HepG2 (cell line): ENCODE results near the gene ADCY6. TPM values are rescaled to one million over a fixed set of nuclear protein-coding genes. Genes with fewer than 3 reads are reported as not detected.

Experiments
- ARHGAP35 ChIP-seq: sonication (generic); formaldehyde crosslinking; IDR thresholded peaks from 2 replicates; pipeline ENCODE4 v1.9.0; 2022; ENCODE audit warnings: mild to moderate bottlenecking, inconsistent platforms, moderate library complexity, missing genetic modification reagents, borderline replicate concordance
- CTCF ChIP-seq: sonication (generic); formaldehyde crosslinking; IDR thresholded peaks from 2 replicates; pipeline ENCODE4 v1.5.0; 2020; ENCODE audit warnings: mild to moderate bottlenecking, missing genetic modification reagents, moderate library complexity
- EP300 ChIP-seq, 3 experiments: sonication (generic) in 1 of 3; formaldehyde crosslinking in 1 of 3; IDR thresholded peaks; 2 replicates each; pipeline versions ENCODE4 v1.5.1 to v1.6.1; 2011 to 2020; ENCODE audit warnings: low read depth in 2 of 3, low read length in 2 of 3, borderline replicate concordance in 1 of 3, improper control_type of control experiment in 1 of 3, mild to moderate bottlenecking in 1 of 3, missing genetic modification reagents in 1 of 3, moderate library complexity in 1 of 3
- GABPB1 ChIP-seq: IDR thresholded peaks from 2 replicates; pipeline ENCODE4 v1.6.1; 2016; ENCODE audit warnings: mild to moderate bottlenecking, missing genetic modification reagents, moderate library complexity, missing compliant biosample characterization
- HMGA1 ChIP-seq: sonication (generic); formaldehyde crosslinking; conservative IDR thresholded peaks from 2 replicates; pipeline ENCODE4 v1.4.0; 2020; ENCODE audit warnings: missing genetic modification reagents
- HNRNPLL ChIP-seq: fragments of 200-400 bp; formaldehyde crosslinking; IDR thresholded peaks from 2 replicates; pipeline ENCODE4 v1.6.1; 2017; ENCODE audit warnings: mild to moderate bottlenecking, low read depth, low read length; ENCODE audit not compliant: poor library complexity, severe bottlenecking
- HOXA5 ChIP-seq: sonication (generic); formaldehyde crosslinking; IDR thresholded peaks from 2 replicates; pipeline ENCODE4 v1.4.0; 2020; ENCODE audit warnings: missing genetic modification reagents
- ISL2 ChIP-seq: sonication (generic); formaldehyde crosslinking; IDR thresholded peaks from 2 replicates; pipeline ENCODE4 v1.5.0; 2020; ENCODE audit warnings: missing genetic modification reagents
- ISX ChIP-seq: sonication (generic); formaldehyde crosslinking; conservative IDR thresholded peaks from 2 replicates; pipeline ENCODE4 v1.5.0; 2020; ENCODE audit warnings: missing genetic modification reagents
- POGZ ChIP-seq: sonication (generic); formaldehyde crosslinking; IDR thresholded peaks from 2 replicates; pipeline ENCODE4 v1.4.0; 2020; ENCODE audit warnings: mild to moderate bottlenecking, missing genetic modification reagents
- PPARG ChIP-seq: conservative IDR thresholded peaks from 2 replicates; pipeline ENCODE4 v1.6.1; 2016; ENCODE audit warnings: missing biosample characterization, missing genetic modification reagents
- PREB ChIP-seq: sonication (generic); formaldehyde crosslinking; IDR thresholded peaks from 2 replicates; pipeline ENCODE4 v1.4.0; 2020; ENCODE audit warnings: missing genetic modification reagents
- SMAD9 ChIP-seq: sonication (generic); formaldehyde crosslinking; IDR thresholded peaks from 2 replicates; pipeline ENCODE4 v1.5.1; 2020; ENCODE audit warnings: mild to moderate bottlenecking, missing genetic modification reagents
- TFAP4 ChIP-seq: sonication (generic); IDR thresholded peaks from 2 replicates; pipeline ENCODE4 v1.6.1; 2016; ENCODE audit warnings: low read depth, borderline replicate concordance
- TFDP2 ChIP-seq: sonication (generic); formaldehyde crosslinking; IDR thresholded peaks from 2 replicates; pipeline ENCODE4 v1.4.0; 2020; ENCODE audit warnings: missing genetic modification reagents
- TSC22D2 ChIP-seq: sonication (generic); formaldehyde crosslinking; IDR thresholded peaks from 2 replicates; pipeline ENCODE4 v1.5.1; 2020; ENCODE audit warnings: missing genetic modification reagents, mild to moderate bottlenecking, borderline replicate concordance
- ZNF264 ChIP-seq: sonication (generic); formaldehyde crosslinking; IDR thresholded peaks from 2 replicates; pipeline ENCODE4 v1.4.0; 2020; ENCODE audit warnings: missing genetic modification reagents
- ZNF33B ChIP-seq: sonication (generic); formaldehyde crosslinking; IDR thresholded peaks from 2 replicates; pipeline ENCODE4 v1.5.1; 2020; ENCODE audit warnings: mild to moderate bottlenecking, missing genetic modification reagents
- ZNF451 ChIP-seq: sonication (generic); formaldehyde crosslinking; IDR thresholded peaks from 2 replicates; pipeline ENCODE4 v1.5.0; 2020; ENCODE audit warnings: mild to moderate bottlenecking, missing genetic modification reagents
- ZNF556 ChIP-seq: sonication (generic); formaldehyde crosslinking; IDR thresholded peaks from 2 replicates; pipeline ENCODE4 v1.4.0; 2020; ENCODE audit warnings: mild to moderate bottlenecking, missing genetic modification reagents, borderline replicate concordance
- ZNF564 ChIP-seq: sonication (generic); formaldehyde crosslinking; IDR thresholded peaks from 2 replicates; pipeline ENCODE4 v1.8.1; 2023; ENCODE audit warnings: mild to moderate bottlenecking, missing genetic modification reagents
- ZNF605 ChIP-seq: sonication (generic); formaldehyde crosslinking; IDR thresholded peaks from 2 replicates; pipeline ENCODE4 v1.8.0; 2022; ENCODE audit warnings: mild to moderate bottlenecking, missing genetic modification reagents
- ZNF841 ChIP-seq: sonication (generic); formaldehyde crosslinking; IDR thresholded peaks from 2 replicates; pipeline ENCODE4 v1.8.1; 2023; ENCODE audit warnings: missing genetic modification reagents, borderline replicate concordance
- polyA plus RNA-seq, 8 experiments: library from polyadenylated mRNA; depleted of rRNA in 3 of 8; stranded (reverse) in 7 of 8; unstranded in 1 of 8; fragments of >200 nt; fragmentation: Illumina TruSeq in 4 of 8; extraction: Trizol in 4 of 8; gene quantifications; 2 replicates each; pipeline versions ENCODE4 v1.2.1 to v1.2.3, GENCODE V29; 2011 to 2016; ENCODE audit warnings: low read depth in 4 of 8, missing spikeins in 1 of 8, mixed read lengths in 1 of 8; ENCODE audit not compliant: insufficient read depth in 1 of 8
- total RNA-seq, 5 experiments: library from RNA; depleted of rRNA; stranded (reverse); fragments of >200 nt; fragmentation: Illumina TruSeq; extraction: Trizol; gene quantifications; 2 replicates each; pipeline ENCODE4 v1.2.3, GENCODE V29; 2016; ENCODE audit warnings: low read depth in 1 of 5

Gene ADCY6
- total and polyA plus RNA-seq, 2 of the 13 experiments (the other 11 are each of a cell fraction or from before 2014, with no cell fraction given), result 10.6 to 11.8 TPM

DNA sequence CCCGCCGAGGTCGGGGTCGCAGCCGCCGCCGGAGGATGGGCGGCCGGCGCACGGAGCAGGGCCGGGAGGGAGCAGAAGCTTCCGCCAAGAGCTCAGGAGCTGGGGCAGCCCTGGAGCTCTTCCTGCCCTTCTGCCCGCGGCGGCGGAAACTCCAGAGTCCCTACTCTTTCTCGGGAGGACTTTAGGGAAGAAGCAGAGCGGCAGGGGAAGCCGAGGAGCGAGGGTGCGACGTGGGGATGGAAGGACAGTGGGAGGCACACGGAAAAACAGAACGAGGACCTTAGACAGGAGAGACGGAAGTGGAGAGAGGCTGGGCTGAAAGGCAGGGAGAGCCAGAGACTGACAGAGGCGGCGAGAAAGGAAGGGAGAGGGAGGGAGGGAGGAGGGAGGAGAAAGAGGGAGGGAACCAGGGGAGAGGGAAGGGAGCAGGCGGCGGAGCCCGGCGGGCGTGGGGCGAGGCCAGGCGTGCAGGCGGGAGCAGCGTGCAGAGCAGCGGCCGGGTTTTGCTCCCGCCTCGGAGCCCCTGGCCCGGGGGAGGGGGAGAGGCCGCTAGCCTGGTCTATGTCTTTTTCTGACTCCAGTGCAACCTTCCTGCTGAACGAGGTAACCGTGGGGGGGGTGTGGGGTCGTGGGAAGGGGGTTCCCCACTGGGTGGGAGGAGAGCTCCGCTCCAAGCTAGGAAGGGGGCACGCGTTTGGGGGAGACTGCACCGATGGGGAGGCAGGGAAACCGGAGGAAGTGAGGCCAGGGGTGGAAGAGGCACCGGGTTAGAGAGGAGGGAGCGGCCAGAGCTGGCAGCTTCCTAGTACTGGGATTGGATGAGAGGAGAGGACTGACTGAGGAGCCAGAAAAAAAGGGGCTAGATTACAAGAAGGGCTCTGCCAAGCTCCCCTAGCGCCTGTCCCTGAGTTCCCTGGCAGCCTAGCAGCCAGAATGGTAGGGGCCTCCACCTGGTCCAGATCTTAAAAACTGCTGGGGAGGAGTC lies 26.5 kb upstream of the ADCY6 start (continued):
- TF ChIP-seq CTCF (CRISPR knock-in tag), result no peak
- no peak for TF ChIP-seq POGZ (CRISPR knock-in tag)
- no peak for TF ChIP-seq TFAP4
- no peak for TF ChIP-seq TSC22D2
- TF ChIP-seq HNRNPLL, result peak; percentile 47
- no peak for TF ChIP-seq HOXA5 (CRISPR knock-in tag)
- no peak for TF ChIP-seq PPARG (CRISPR knock-in tag)
- TF ChIP-seq ISL2 (CRISPR knock-in tag), result no peak
- no peak for TF ChIP-seq ISX (CRISPR knock-in tag)
- TF ChIP-seq ZNF33B (CRISPR knock-in tag), result no peak
- TF ChIP-seq PREB (CRISPR knock-in tag), result no peak
- 0 out of 2 replicates have a peak, but pooled peaks have one; percentile 14 for TF ChIP-seq ZNF564
- TF ChIP-seq HMGA1 (CRISPR knock-in tag), result no peak
- TF ChIP-seq ZNF264 (CRISPR knock-in tag), result no peak
- TF ChIP-seq EP300 (IDR thresholded peaks at IDR 0.05; ENCODE audit: low read depth in 2 of 2, low read length in 2 of 2), result no peak
- no peak for TF ChIP-seq EP300 (CRISPR knock-in tag; IDR thresholded peaks at IDR 0.05; ENCODE audit: borderline replicate concordance)
- TF ChIP-seq ZNF605, result peak; percentile 51; the same call in 1 of the 2 replicates
- TF ChIP-seq ZNF451 (CRISPR knock-in tag), result no peak
- TF ChIP-seq ARHGAP35, result no peak
- no peak for TF ChIP-seq SMAD9 (CRISPR knock-in tag)
- TF ChIP-seq GABPB1 (CRISPR knock-in tag), result peak; percentile 62; the same call in 1 of the 2 replicates
- TF ChIP-seq ZNF556 (CRISPR knock-in tag), result no peak
- peak; percentile 11; the same call in 1 of the 2 replicates for TF ChIP-seq TFDP2
- TF ChIP-seq ZNF841 (CRISPR knock-in tag), result no peak
